ENCODE results near the gene SCYL1.
"Not testable (repeated sequence)": the region's sequence is repeated elsewhere in the genome, so short reads cannot be mapped to it uniquely, and the experiment has no call there.

SCYL1 gene

GRCh38 chr11:65560555-65561418 is 35.9 kb downstream of the SCYL1 start:
- Histone ChIP-seq H3K9ac (ENCODE audit: low read length) (peak overlapping the region; percentile 35), H3K36me3 (ENCODE audit: control insufficient read depth, insufficient read depth, low read length) (no peaks in the 10 kb centered on the region), H3K27ac (ENCODE audit: low read depth, low read length) (no peak overlapping the region), H3K27me3 (ENCODE audit: insufficient read depth, low read length, poor library complexity) (no peaks in the 10 kb centered on the region), H3K4me2 (ENCODE audit: low read length) (no peak overlapping the region), H2BK15ac (replicated peaks; ENCODE audit: low read depth) (no peak overlapping the region), H3K79me2 (ENCODE audit: control insufficient read depth, insufficient read depth, low read length) (no peaks in the 10 kb centered on the region), H3K79me1 (ENCODE audit: low read length) (no peaks in the 10 kb centered on the region), H3K56ac (ENCODE audit: low read length) (peak overlapping the region; percentile 46), H4K8ac (ENCODE audit: low read depth, low read length) (no peak overlapping the region), H2BK5ac (ENCODE audit: low read length) (no peak overlapping the region), H3K4me1 (ENCODE audit: control insufficient read depth, low read depth, low read length) (peaks cover 9% of the 10 kb centered on the region), H3K4ac (ENCODE audit: low read depth, low read length) (no peak overlapping the region), H3K18ac (ENCODE audit: low read length) (no peak overlapping the region), H3K23ac (ENCODE audit: low read length) (no peak overlapping the region), H4K5ac (ENCODE audit: low read length) (no peak overlapping the region), H2BK120ac (ENCODE audit: low read depth, low read length) (no peak overlapping the region), H3K4me3 (ENCODE audit: low read length) (no peak overlapping the region), H2AK5ac (ENCODE audit: low read length) (no peak overlapping the region)
- WGBS (ENCODE audit: extremely low coverage, insufficient coverage, low lambda C conversion rate): no CpG with 5 or more reads among the region's 15 CpGs
- DNase-seq: peak; percentile 63

GRCh38 chr11:65562020-65562419 is 37.1 kb downstream of the SCYL1 start:
- H3K79me2 ChIP-seq (ENCODE audit: control insufficient read depth, insufficient read depth, low read length): no peaks in the 10 kb centered on the region
- H3K56ac ChIP-seq (ENCODE audit: low read length): no peak overlapping the region
- no CpG with 5 or more reads among the region's 7 CpGs for WGBS (ENCODE audit: extremely low coverage, insufficient coverage, low lambda C conversion rate)
- H3K36me3 ChIP-seq (ENCODE audit: control insufficient read depth, insufficient read depth, low read length): no peaks in the 10 kb centered on the region
- no peak overlapping the region for H3K18ac ChIP-seq (ENCODE audit: low read length)
- H3K4me3 ChIP-seq (ENCODE audit: low read length): no peak overlapping the region
- H4K8ac ChIP-seq (ENCODE audit: low read depth, low read length): no peak overlapping the region
- no peak overlapping the region for H2BK15ac ChIP-seq (replicated peaks; ENCODE audit: low read depth)
- H3K4me1 ChIP-seq (ENCODE audit: control insufficient read depth, low read depth, low read length): peaks cover 9% of the 10 kb centered on the region
- H3K27ac ChIP-seq (ENCODE audit: low read depth, low read length): no peak overlapping the region
- no peak overlapping the region for H4K5ac ChIP-seq (ENCODE audit: low read length)
- H3K27me3 ChIP-seq (ENCODE audit: insufficient read depth, low read length, poor library complexity): no peaks in the 10 kb centered on the region
- no peak overlapping the region for H2BK5ac ChIP-seq (ENCODE audit: low read length)
- no peak overlapping the region for H3K4me2 ChIP-seq (ENCODE audit: low read length)
- H3K79me1 ChIP-seq (ENCODE audit: low read length): no peaks in the 10 kb centered on the region
- H2BK120ac ChIP-seq (ENCODE audit: low read depth, low read length): no peak overlapping the region
- H3K4ac ChIP-seq (ENCODE audit: low read depth, low read length): no peak overlapping the region
- no peak overlapping the region for H3K9ac ChIP-seq (ENCODE audit: low read length)
- no peak overlapping the region for H2AK5ac ChIP-seq (ENCODE audit: low read length)
- no peak for DNase-seq
- H3K23ac ChIP-seq (ENCODE audit: low read length): no peak overlapping the region

DNA sequence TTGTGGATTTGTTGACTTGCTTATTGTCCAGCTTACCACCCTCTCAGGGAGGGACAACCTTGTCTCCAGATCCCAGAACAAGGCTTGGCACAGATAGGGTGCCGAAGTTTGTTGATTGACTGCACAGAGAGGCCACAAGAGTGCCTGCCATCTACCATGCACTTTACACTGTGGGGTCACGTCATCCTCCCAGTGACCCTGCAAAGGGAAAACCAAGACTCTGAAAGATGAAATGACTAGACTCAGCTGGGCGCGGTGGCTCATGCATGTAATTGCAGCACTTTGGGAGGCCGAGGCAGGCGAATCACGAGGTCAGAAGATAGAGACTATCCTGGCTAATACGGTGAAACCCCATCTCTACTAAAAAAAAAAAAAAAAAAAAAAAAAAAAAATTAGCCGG is 37.9 kb downstream of the SCYL1 start:
- no peak overlapping the region for H2BK120ac ChIP-seq (ENCODE audit: low read depth, low read length)
- no peak overlapping the region for H3K4me3 ChIP-seq (ENCODE audit: low read length)

GRCh38 chr11:65563601-65564000 is 38.7 kb downstream of the SCYL1 start:
- WGBS (ENCODE audit: extremely low coverage, insufficient coverage, low lambda C conversion rate): no CpG with 5 or more reads among the region's 4 CpGs
- Histone ChIP-seq H3K4ac (ENCODE audit: low read depth, low read length) (no peak overlapping the region), H3K4me2 (ENCODE audit: low read length) (no peak overlapping the region), H3K4me3 (ENCODE audit: low read length) (no peak overlapping the region), H3K23ac (ENCODE audit: low read length) (no peak overlapping the region), H3K27me3 (ENCODE audit: insufficient read depth, low read length, poor library complexity) (no peaks in the 10 kb centered on the region), H3K56ac (ENCODE audit: low read length) (no peak overlapping the region), H3K9ac (ENCODE audit: low read length) (no peak overlapping the region), H3K36me3 (ENCODE audit: control insufficient read depth, insufficient read depth, low read length) (no peaks in the 10 kb centered on the region), H4K8ac (ENCODE audit: low read depth, low read length) (no peak overlapping the region), H2BK15ac (replicated peaks; ENCODE audit: low read depth) (no peak overlapping the region), H3K79me2 (ENCODE audit: control insufficient read depth, insufficient read depth, low read length) (no peaks in the 10 kb centered on the region), H2AK5ac (ENCODE audit: low read length) (no peak overlapping the region), H2BK120ac (ENCODE audit: low read depth, low read length) (no peak overlapping the region), H3K27ac (ENCODE audit: low read depth, low read length) (no peak overlapping the region), H3K4me1 (ENCODE audit: control insufficient read depth, low read depth, low read length) (peaks cover 9% of the 10 kb centered on the region), H4K5ac (ENCODE audit: low read length) (no peak overlapping the region), H3K18ac (ENCODE audit: low read length) (no peak overlapping the region), H3K79me1 (ENCODE audit: low read length) (no peaks in the 10 kb centered on the region), H2BK5ac (ENCODE audit: low read length) (no peak overlapping the region)
- DNase-seq: no peak

More for the DNA sequence above, 37.9 kb downstream of the SCYL1 start:
- Histone ChIP-seq H3K56ac (ENCODE audit: low read length) (no peak overlapping the region), H3K27ac (ENCODE audit: low read depth, low read length) (no peak overlapping the region), H2BK15ac (replicated peaks; ENCODE audit: low read depth) (no peak overlapping the region), H3K27me3 (ENCODE audit: insufficient read depth, low read length, poor library complexity) (no peaks in the 10 kb centered on the region), H3K9ac (ENCODE audit: low read length) (no peak overlapping the region), H3K4me1 (ENCODE audit: control insufficient read depth, low read depth, low read length) (peaks cover 9% of the 10 kb centered on the region), H3K36me3 (ENCODE audit: control insufficient read depth, insufficient read depth, low read length) (no peaks in the 10 kb centered on the region), H4K8ac (ENCODE audit: low read depth, low read length) (no peak overlapping the region), H3K23ac (ENCODE audit: low read length) (no peak overlapping the region), H4K5ac (ENCODE audit: low read length) (no peak overlapping the region), H2BK5ac (ENCODE audit: low read length) (no peak overlapping the region), H3K4ac (ENCODE audit: low read depth, low read length) (no peak overlapping the region), H3K79me2 (ENCODE audit: control insufficient read depth, insufficient read depth, low read length) (no peaks in the 10 kb centered on the region), H3K4me2 (ENCODE audit: low read length) (no peak overlapping the region), H2AK5ac (ENCODE audit: low read length) (no peak overlapping the region), H3K18ac (ENCODE audit: low read length) (no peak overlapping the region), H3K79me1 (ENCODE audit: low read length) (no peaks in the 10 kb centered on the region)
- DNase-seq: no peak
- no CpG with 5 or more reads among the region's 9 CpGs for WGBS (ENCODE audit: extremely low coverage, insufficient coverage, low lambda C conversion rate)

DNA sequence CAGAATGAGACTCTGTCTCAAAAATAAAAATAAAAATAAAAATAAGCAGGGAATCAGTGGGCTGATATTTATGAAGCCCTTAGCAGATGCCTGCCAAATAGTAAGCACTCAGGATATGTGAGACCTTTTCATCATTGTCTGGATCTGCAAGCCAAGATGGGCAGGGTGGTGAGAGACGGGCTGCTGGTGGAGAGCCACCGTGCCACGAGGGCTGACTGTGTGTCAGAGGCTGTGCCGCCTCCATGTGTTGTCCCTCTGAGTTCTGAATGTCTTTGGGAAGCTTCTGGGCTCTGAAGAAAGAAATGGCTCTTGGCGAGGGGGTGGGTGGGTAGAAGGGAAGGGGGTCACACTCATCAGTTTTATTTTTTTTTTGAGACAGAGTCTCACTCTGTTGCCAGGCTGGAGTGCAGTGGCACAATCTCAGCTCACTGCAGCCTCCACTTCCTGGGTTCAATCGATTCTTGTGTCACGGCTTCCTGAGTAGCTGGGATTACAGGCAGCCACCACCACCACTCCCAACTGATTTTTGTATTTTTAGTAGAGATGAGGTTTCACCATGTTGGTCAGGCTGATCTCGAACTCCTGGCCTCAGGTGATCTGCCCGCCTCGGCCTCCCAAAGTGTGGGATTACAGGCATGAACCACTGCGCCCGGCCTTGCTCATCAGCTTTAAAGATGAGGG is 40.1 kb downstream of the SCYL1 start:
- not testable (repeated sequence) for H3K18ac ChIP-seq (ENCODE audit: low read length); H3K79me2 ChIP-seq (ENCODE audit: control insufficient read depth, insufficient read depth, low read length); H3K27me3 ChIP-seq (ENCODE audit: insufficient read depth, low read length, poor library complexity); H3K4me3 ChIP-seq (ENCODE audit: low read length); H3K23ac ChIP-seq (ENCODE audit: low read length); H3K79me1 ChIP-seq (ENCODE audit: low read length); H2BK120ac ChIP-seq (ENCODE audit: low read depth, low read length); H2AK5ac ChIP-seq (ENCODE audit: low read length); H3K36me3 ChIP-seq (ENCODE audit: control insufficient read depth, insufficient read depth, low read length); H3K4me2 ChIP-seq (ENCODE audit: low read length); H3K9ac ChIP-seq (ENCODE audit: low read length); H3K56ac ChIP-seq (ENCODE audit: low read length); H4K8ac ChIP-seq (ENCODE audit: low read depth, low read length); H2BK15ac ChIP-seq (replicated peaks; ENCODE audit: low read depth); H2BK5ac ChIP-seq (ENCODE audit: low read length); H3K4ac ChIP-seq (ENCODE audit: low read depth, low read length); H3K27ac ChIP-seq (ENCODE audit: low read depth, low read length); H4K5ac ChIP-seq (ENCODE audit: low read length); DNase-seq
- no CpG with 5 or more reads among the region's 12 CpGs for WGBS (ENCODE audit: extremely low coverage, insufficient coverage, low lambda C conversion rate)
- peaks cover 10% of the 10 kb centered on the region for H3K4me1 ChIP-seq (ENCODE audit: control insufficient read depth, low read depth, low read length)

All from mesendoderm (in vitro differentiated cells).